Dermis blood vessel endothelial cell (primary cell): ENCODE results near the gene ARAF. TPM values are rescaled to one million over a fixed set of nuclear protein-coding genes. Genes with fewer than 3 reads are reported as not detected.
"Not testable (repeated sequence)": the region's sequence is repeated elsewhere in the genome, so short reads cannot be mapped to it uniquely, and the experiment has no call there.

Source experiments
- DNase-seq: peaks from one replicate; pipeline ENCODE4 v3.0.0; 2010
- total RNA-seq: library from RNA; depleted of rRNA; stranded (reverse); fragments of >200 nt; gene quantifications from 2 replicates; pipeline ENCODE4 v1.2.3, GENCODE V29; 2014

ARAF gene
- total RNA-seq, result 10.4 and 17.7 TPM in 2 replicates

DNA sequence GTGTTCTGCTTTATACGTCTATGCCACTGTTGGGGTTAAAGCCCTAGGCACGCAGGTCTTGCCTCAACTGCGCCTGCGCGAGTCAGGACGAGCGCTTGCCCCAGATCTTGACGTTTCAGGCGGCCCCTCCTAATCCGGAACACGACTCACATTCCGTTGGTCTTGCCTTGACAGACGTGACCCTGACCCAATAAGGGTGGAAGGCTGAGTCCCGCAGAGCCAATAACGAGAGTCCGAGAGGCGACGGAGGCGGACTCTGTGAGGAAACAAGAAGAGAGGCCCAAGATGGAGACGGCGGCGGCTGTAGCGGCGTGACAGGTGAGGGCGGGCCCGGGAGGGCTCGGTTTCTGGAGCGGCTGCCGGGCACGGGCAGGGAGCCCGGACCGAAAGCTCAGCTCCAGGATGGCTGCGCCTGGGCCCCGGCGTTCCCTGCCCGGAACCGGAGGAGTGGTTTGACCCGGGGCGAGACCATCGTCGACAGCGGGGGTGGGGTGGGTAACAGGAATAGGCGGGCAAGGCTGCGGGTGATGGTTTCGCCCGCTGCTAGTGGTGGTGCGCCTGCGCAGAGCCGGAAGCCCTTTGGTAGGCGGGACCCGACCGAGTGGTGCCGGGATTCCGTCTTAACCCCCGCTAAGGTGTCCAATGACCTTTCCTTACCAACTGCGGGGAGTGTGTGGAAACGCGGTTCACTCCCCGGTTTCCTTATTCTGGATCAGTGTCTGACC lies at the start of gene ARAF:
Gene ARAF, plus strand, starts transcription at position 272 of the 725 bp plus-strand sequence. CDS start 1,763 bp downstream, outside the sequence.
- peak; percentile 99 for DNase-seq

DNA sequence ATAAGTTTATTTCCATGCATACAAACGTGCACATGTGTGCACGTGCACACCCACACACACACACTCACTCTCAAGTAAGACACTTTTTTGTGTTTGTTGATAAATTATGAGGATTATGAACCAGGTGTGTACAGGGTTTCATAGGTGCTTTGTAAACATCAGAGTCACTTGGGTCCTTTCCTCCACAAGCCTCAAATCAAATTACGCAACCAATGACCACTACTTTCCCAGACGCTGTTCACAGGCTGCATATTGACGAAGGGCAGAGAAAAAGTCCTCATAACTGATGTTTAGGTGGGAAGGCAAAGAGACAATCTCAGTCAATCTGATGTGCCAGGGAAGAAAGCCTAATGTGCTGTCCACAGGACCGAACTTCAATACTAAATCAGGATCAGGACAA lies 48.6 kb upstream of the ARAF start:
- DNase-seq, result not testable (repeated sequence)

DNA sequence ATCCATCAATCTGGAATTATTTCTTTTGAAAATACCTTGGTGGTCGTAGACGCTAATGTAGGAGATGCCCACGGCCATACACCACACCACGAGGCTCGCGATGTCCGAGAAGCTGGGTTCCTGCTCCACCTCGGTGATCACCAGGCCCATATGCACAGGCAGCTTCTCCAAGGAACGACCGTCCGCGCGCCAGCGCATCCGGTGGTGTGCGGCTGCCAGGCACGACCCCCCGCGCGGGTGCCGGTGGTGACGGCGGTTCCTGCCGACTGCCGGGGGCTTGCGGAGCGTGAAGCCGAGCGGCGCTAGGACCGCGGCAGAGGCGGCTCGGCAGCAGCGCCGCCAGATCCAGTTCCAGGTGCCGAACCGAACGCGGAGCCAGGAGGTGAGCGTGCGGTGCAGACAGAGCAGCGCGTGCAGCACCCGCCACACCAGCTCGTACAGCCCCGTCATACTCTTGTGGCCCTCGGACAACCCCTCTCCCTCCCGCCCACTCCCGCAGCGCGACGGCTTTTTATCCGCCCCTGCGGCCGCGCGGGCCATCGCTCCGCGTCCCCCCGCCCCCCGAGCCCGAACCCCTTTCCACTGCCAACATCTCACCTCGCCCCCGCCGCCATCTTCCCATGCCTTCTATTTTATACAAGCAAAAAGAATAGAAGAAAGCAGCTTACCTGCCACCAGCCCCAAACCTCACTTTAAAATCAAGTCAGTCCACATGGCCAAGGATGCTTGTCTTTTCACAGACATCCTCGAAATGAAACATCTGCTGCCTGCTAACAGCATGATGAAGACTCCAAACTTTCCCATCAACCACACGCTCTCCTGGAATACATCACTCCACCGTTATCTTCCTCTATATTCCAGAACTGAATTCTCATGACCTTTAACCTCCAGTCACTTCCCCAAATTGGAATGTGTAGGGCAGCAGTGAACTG lies 47.7 kb upstream of the ARAF start:
- DNase-seq, result peak; percentile 17

DNA sequence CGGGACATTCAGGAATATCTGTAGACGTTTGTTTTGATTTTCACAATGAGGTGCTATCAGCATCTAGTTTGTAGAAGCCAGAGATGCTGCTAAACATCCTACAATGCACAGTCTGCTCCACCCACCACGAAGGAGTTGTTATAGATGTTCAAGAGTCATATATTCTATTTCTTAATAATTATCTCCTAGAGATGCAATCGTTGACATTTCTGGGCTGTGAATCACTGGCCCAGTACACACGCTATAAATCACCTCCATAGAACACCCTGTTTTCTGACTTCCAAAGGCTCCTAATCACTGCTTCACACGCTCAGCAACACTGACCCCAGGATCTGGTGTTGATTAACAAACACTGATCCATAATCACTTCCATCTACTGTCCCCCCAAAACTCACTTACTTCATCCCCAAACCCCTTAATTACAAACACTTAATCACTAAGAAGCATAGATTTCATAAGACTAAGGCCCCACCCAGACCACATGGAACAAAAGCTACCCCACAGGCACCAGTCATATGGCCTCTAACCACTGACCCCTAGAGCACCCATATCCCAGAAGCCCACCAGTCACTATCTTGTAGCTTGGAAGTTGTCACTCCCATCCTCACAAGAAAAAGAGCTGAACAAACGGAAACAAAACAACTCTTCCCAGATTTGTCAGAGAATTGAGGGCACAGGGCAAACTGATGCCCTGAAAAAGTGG lies 46.3 kb upstream of the ARAF start:
- no peak for DNase-seq

DNA sequence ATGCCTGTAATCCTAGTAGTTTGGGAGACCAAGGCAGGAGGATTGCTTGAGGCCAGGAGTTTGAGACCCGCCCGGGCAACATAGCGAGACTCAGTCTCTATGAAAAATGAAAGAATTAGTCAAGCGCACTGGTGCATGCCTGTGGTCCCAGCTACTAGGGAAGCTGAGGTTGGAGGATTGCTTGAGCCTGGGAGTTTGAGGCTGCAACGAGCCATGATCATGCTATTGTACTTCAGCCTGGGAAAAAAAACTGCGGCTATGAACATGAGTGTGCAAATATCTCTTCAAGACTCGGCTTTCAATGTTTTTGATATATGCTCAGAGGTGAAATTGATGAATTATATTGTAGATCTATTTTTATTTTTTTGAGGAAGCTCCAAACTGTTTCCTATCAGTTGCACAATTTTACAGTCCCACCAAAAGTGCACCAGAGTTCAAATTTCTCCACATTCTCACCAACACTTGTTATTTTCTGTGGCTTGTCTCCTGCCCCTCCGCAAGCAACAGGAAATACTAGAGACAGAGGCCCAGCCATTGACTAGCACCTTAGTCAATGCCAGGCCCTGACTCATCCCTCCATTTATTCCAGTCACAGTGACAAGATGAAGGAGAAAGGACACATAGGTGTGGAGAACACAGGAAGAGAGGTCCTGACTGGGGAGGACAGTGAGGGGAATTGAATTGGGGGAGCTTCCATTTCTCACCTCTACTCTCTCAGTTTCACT lies 44.9 kb upstream of the ARAF start:
- DNase-seq, result no peak

DNA sequence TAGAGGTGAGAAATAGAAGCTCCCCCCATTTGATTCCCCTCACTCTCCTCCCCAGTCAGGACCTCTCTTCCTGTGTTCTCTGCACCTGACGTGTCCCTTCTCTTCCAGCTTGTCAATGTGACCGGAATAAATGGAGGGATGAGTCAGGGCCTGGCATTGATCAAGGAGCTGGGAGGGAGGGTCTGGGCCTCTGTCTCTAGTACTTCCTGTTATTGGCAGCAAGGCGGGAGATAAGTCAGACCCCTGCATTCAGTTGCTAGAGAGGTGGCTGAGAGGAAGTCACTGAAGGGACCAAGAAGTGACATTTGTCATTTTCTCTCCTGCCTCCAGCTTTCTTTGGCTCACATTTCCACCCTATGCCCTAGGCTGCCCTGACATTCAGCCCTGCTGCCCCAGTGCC lies 42.9 kb upstream of the ARAF start:
- peak; percentile 27 for DNase-seq

DNA sequence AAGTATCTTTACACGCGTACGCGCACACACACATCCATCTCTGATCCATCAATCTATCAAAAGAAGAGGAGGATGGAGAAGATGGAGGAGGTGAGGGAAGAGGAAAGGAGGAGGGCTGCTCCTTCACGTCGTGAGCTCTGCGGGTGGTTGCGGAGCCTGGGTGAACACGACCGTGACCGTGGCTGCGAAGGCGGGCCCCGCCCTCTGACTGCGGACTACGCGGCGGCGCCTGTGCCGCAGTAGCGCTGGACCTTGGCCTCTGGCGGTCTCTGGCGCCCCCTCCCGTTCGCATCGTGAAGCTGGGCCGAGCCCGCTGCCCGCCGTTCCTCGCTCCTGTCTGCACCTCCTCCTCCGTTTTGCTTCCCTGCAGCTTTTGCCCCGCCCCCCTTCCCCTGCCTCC lies 37.7 kb upstream of the ARAF start:
- peak; percentile 80 for DNase-seq

DNA sequence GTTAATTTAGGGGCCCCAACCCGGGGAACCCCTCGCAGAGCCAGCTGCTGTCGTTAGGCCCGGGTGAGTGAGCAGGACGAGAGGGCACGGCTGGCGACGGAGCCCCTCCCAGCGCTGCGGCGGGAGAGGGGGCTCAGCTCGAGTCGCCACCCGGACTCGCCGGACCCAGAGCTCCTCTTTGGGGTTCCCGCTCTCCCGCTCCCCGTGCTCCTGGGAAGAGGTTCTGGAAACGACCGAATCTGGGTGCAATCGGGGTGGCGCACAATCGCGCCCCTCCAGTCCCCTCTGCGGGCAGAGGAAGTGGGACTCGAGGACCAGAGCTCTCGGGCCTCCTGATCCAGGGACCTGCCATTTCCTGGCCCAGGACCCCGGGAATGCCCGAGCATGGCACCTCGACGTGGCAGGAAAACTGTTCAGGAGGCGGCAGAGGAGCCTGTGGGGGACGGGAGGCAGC lies 37.3 kb upstream of the ARAF start:
- DNase-seq, result no peak

DNA sequence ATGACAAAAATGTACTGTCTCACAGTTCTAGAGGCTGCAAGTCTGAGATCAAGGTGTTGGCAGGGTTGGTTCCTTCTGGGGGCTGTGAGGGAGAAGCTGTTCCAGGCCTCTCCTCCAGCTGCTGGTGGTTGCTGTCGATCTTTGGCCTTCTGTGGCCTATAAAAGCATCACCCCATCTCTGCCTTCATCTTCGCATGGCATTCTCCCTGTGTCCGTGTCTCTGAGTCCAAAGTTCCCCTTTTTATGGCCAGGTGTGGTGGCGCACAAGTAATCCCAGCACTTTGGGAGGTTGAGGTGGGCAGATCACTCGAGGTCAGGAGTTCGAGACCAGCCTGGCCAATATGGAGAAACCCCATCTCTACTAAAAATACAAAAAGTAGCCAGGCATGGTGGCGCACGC lies 31.5 kb upstream of the ARAF start:
- DNase-seq, result no peak

DNA sequence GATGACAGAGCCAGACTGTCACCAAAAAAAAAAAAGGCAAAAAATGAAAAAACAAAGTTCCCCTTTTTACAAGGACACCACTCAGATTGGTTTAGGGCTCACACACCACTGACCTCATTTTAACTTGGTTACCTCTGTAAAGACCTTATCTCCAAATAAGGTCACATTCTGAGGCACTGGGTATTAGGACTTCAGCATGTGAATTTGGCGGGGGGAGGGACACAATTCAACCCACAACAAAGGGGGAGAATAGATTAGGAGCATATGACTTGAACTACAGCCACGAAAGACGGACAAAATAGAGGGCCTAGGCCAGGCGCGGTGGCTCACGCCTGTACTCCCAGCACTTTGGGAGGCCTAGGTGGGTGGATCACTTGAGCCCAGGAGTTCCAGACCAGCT lies 31.0 kb upstream of the ARAF start:
- no peak for DNase-seq

DNA sequence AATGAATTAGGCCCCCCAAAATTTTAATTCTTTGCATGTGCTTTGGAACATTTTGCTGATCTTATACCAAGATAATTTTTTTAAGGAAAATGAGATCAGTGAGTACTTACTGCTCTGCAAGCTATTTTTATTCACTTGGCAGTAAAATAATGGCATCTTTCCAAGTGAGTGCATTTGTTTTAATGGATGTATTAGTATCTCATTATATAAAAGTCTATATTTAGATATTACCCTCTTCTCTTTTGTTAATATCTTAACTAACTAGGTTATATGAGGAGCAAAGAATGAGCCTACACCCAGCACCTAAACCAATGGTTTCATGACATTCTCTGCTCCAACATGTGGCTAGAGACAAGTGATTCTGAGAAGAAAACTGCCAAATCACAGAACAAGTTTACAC lies 21.1 kb upstream of the ARAF start:
- peak; percentile 19 for DNase-seq

DNA sequence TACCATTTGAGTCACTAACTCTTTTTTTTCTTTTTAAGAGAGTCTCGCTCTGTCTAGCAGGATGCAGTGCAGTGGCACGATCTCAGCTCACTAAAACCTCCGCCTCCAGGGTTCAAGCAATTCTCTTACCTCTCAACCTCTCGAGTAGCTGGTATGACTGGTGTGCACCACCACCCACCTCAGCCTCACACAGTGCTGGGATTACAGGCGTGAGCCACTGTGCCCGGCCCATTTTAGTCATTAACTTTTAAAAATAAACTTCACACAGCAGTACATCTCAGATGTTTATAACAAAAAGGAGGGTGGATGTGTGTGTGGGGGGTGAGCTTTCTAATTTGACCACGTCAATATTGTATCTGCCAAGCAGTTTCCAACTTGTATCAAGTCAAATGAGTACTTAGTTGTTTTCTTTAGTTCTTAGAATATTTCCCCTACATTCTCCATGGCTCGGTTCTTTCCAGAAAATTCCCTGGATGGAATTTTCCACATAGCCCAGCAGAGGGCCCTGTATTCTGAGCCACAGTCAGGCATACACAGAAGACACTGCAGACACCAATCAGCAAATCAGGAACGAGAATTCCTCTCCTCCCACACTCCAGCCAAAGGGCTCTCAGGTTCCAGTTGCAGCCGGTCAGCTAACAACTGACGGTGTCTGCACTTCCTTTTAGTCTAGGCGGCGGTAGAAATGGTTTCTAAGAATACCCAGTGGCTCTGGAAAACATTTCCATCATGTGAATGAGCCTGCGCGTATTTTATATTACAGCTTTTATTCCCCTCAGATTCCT lies 20.1 kb upstream of the ARAF start:
- DNase-seq, result peak; percentile 92

DNA sequence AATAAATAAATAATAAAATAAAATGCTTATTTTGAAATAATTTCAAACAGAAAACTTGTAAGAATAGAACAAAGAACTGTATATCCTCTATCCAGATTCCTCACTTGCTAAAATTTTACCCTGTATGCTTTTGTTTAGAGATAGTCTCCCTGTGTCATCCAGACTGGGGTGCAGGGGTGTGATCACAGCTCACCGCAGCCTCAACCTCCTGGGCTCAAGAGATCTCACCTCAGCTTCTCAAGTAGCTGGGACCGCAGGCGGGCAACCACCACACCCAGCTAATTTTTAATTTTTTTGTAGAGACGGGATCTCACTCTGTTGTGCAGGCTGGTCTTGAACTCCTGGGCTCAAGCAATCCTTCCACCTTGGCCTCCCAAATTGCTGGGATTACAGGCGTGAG lies 17.5 kb upstream of the ARAF start:
- DNase-seq, result no peak

DNA sequence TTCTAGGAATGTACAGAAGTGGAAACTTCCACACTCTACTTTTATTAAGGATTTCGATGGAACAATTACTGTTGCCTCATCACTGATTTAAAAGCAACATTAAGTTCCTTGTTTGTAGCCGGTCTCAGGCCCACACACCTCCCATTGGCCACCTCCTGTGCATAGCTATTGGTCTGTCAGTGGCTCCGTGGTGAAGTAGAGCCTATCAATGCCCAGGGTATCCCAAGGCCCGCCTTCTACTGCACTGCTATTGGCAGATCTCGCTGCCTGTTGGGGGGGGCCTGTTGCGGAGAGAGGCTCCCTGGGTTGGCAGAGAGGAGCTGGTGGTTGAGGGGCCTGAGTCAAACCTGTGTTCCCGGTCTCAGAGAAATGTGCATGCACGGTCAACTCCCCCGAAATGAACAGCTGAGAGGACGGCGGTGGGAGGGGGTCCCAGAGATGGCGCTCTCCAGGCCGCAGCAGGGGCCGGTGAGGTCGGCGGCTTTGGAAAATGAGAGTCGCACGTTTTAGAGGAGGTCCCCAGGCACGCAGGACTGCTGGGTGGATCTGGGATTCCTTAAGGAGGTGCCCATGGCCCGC lies 4.9 kb upstream of the ARAF start:
- DNase-seq, result peak; percentile 93

DNA sequence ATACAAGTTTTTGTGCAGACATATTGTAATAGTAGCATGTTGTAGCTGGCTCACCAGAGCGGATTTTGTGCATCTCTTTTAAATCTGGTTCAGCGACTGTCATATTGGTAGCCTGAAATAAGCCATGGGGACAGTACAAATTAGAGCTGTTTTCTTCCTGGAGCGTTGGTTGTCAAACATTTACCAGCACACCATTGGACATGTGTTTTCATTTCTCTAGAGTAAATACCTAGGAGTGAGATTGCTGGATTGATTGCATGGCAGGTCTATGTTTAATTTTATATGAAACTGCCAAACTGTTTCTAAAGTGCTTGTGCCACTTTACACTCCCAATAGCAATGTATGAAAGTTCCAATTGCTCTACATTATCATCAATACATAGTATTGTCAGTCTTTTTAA lies 2.6 kb upstream of the ARAF start:
- DNase-seq, result no peak

DNA sequence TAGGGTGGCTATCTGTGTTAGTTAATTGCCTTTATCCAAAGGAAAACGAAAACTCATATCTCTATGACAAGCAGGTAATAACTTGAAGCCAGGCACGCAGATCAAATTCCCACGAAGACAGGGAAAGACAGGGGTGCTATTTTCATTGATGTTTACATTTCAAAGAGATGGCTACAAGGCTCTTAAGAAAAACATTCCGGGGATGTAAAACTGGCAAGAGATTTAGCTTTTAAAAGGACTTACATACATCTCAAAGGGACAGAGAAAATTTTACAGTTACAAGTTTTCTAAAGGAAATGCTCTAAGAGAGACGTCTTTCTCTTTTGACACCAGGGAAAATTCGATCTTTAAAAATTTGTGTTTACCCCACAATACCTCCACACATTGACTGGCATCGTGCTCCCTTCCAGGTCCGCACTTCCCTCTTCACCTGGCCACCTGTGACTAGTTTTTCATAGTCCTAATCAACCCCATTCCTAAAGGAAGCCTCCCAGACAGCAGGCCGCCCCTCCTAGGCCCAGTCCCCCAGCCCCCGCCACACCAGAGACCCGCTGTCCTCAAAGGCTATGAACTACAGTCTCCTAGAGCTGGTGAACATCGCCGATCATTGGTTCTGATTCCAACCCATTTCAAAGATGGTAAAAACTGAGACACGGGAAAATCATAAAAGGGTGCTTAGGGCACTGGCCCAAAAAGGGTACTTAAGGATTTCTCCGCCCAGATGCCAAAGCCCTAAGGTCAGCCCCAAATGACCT lies 649 bp upstream of the ARAF start:
- DNase-seq, result no peak

DNA sequence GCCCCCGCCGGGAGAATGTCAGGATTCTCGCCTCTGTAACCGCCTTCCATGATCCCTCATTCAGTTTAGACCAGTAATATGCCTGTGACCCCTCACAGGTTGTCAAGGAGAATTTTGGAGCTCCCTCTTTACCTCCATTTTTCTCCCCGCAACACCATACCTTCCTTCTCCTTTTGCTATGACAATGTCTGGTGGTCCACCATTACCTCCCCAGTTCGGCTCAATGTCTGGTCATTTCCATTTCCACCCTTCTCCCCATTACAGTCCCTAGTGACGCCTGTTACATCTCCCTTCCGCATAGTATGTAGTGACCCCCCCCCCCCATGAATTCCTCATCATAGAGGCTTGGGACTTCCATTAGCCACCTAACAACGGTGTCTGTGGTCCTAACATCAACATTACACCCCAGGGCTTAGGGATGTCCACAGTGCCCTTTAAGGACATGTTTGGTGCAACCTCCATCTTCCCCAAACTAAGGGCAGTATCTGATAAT lies 700 bp downstream of the ARAF start:
- no peak for DNase-seq

DNA sequence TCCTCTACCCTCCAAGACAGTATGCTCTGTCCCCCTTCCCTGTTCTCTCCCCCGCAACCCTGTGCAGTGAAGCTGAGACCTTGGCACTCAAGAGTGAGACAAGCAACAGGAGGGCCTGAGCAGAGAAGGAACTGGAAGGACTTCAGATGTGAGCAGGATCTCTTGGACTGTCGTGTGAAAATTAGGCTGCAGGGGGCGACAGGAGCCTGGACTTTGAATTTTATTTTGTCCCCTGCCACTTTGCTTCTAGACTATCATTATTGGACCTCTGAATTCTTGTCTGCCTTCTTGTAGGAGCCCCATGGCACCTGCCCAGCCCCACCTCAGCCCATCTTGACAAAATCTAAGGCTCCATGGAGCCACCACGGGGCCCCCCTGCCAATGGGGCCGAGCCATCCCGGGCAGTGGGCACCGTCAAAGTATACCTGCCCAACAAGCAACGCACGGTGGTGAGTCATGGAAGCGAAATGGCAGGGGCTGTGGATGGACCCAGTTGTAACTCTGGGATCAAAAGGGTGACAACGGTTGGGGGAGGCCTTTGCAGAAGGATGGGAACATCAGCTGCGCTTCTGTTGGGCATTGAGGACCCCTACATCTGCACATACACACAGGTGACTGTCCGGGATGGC lies 1.7 kb downstream of the ARAF start:
- DNase-seq, result peak; percentile 65

DNA sequence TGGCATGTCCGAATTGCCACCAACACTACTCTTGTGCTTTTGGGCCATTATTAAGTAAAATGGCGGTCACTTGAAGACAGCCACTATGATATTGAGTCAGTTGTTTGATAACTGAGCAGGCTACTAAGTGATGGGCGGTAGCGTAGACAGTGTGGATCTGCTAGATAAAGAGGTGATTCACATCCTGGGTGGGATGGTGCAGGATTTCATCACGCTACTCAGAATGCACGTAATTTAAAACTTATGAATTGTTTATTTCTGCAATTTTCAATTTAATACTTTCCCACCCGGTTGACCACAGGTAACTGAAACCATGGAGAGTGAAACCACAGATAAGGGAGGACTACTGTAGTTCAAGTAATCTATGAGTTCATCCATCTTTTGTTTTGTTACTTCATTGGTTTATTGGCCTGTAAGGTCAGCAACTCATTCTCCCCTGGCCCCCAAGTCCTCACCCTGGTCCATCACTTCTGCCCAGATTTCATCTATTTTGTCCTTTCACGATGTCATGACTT lies 2.9 kb downstream of the ARAF start:
- no peak for DNase-seq
